ENCODE measurements around the gene TMEFF2. TPM values are rescaled to one million over a fixed set of nuclear protein-coding genes. Genes with fewer than 3 reads are reported as not detected.
"Not testable (repeated sequence)": the region's sequence is repeated elsewhere in the genome, so short reads cannot be mapped to it uniquely, and the experiment has no call there.

Gene TMEFF2
- total and polyA plus RNA-seq, 8 donors: 0.18 to 1.0 (median 0.39) TPM; not detected in 2

- ATAC-seq (peak; percentile 79), DNase-seq (peak in 3 of 4 donors; percentile 16 to 76 (median 28))
- H3K36me3 ChIP-seq: no peaks in the 10 kb centered on the region
- no peaks in the 10 kb centered on the region for H3K27me3 ChIP-seq
- TF ChIP-seq CTCF (IDR thresholded peaks at IDR 0.05): no peak
- peak overlapping the region; percentile 30 to 74 for H3K27ac ChIP-seq
- H3K4me1 ChIP-seq: peaks cover 3 to 10% of the 10 kb centered on the region in 2 donors
- no peaks in the 10 kb centered on the region for H3K9me3 ChIP-seq
- intact Hi-C loops (cut with DNase I): no loop called here
- H3K4me3 ChIP-seq: no peak overlapping the region
Measured at GRCh38 chr2:191927319-191927867, 267.3 kb downstream of the TMEFF2 start.

- Histone ChIP-seq H3K27me3 (no peaks in the 10 kb centered on the region), H3K9me3 (no peaks in the 10 kb centered on the region), H3K27ac (no peak overlapping the region), H3K4me3 (no peak overlapping the region), H3K4me1 (peaks cover 3 to 10% of the 10 kb centered on the region in 2 donors), H3K36me3 (no peaks in the 10 kb centered on the region)
- TF ChIP-seq CTCF (IDR thresholded peaks at IDR 0.05): no peak
- no peak for DNase-seq
- intact Hi-C loops (cut with DNase I): no loop called here
- ATAC-seq: no peak
Measured at GRCh38 chr2:191926671-191927070, 268.1 kb downstream of the TMEFF2 start.

DNA sequence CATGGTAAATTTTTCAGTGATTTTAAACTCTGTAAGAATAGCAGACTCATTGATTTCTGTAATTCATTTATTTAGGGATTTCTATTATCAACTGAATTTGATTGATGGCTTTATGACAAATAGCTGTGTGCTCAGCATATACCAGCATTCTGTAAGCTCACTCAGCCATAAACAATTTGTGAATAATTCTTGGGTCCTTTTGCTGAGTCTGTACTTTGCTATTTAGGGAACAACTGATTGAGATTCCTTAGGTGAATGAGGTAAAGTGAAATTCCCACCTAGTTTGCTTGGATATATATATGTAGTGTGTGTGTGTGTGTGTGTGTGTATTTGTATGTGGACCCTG is 271.1 kb downstream of the TMEFF2 start:
- Histone ChIP-seq H3K4me3 (no peak overlapping the region), H3K27me3 (no peaks in the 10 kb centered on the region), H3K27ac (no peak overlapping the region), H3K9me3 (peaks cover 0 to 1% of the 10 kb centered on the region in 2 donors), H3K36me3 (no peaks in the 10 kb centered on the region), H3K4me1 (peaks cover 0 to 3% of the 10 kb centered on the region in 2 donors)
- ATAC-seq (no peak), DNase-seq (no peak)
- TF ChIP-seq CTCF (IDR thresholded peaks at IDR 0.05): no peak
- intact Hi-C loops (cut with DNase I): no loop called here

GRCh38 chr2:191922736-191923651 is 271.7 kb downstream of the TMEFF2 start:
- DNase-seq (no peak), ATAC-seq (no peak)
- H3K9me3 ChIP-seq: peaks cover 0 to 1% of the 10 kb centered on the region in 2 donors
- no peaks in the 10 kb centered on the region for H3K27me3 ChIP-seq
- no peaks in the 10 kb centered on the region for H3K36me3 ChIP-seq
- TF ChIP-seq CTCF (IDR thresholded peaks at IDR 0.05): no peak
- H3K4me1 ChIP-seq: peaks cover 0 to 3% of the 10 kb centered on the region in 2 donors
- no peak overlapping the region for H3K27ac ChIP-seq
- intact Hi-C loops (cut with DNase I): no loop called here
- H3K4me3 ChIP-seq: no peak overlapping the region

DNA sequence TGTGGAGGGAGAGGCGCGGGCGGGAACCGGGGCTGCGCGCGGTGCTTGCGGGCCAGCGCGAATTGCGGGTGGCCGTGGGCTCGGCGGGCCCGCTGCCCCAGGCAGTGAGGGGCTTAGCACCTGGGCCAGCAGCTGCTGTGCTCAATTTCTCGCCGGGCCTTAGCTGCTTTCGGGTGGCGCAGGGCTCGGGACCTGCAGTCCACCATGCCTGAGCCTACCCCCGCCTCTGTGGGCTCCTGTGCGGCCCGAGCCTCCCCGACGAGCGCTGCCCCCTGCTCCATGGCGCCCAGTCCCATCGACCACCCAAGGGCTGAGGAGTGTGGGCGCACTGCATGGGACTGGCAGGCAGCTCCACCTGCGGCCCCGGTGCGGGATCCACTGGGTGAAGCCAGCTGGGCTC is 273.1 kb downstream of the TMEFF2 start:
- ATAC-seq; H3K36me3 ChIP-seq; DNase-seq; H3K4me3 ChIP-seq; H3K9me3 ChIP-seq; H3K27me3 ChIP-seq; H3K4me1 ChIP-seq; intact Hi-C loops (cut with DNase I); H3K27ac ChIP-seq: not testable (repeated sequence)

Measured in left lung (tissue), 10 donors.